GM06990 (cell line): ENCODE data around the gene NOLC1.
A peak's percentile ranks its signal among the peaks of the same experiment; 100 is the strongest.

Experiments used
- DNase-seq: peaks from one replicate; pipeline ENCODE4 v3.0.0-alpha.2; 2011; ENCODE audit not compliant: insufficient read length; ENCODE audit errors: extremely low read depth
- H3K27me3 ChIP-seq: replicated peaks from 2 replicates; pipeline ENCODE4 v1.6.0; 2011; ENCODE audit warnings: low read length; ENCODE audit not compliant: control insufficient read depth, insufficient read depth
- H3K36me3 ChIP-seq: 2 replicates; pipeline ENCODE4 v1.5.1; 2011; ENCODE audit warnings: low read length; ENCODE audit not compliant: control insufficient read depth, insufficient read depth
- H3K4me3 ChIP-seq: replicated peaks from 2 replicates; pipeline ENCODE4 v1.5.1; 2011; ENCODE audit warnings: low read depth, mild to moderate bottlenecking, control low read depth, low read length
- CTCF ChIP-seq: IDR thresholded peaks from 2 replicates; pipeline ENCODE4 v1.5.1; 2011; ENCODE audit warnings: low read length, control low read depth, mild to moderate bottlenecking, inconsistent platforms; ENCODE audit not compliant: insufficient read depth, poor library complexity, severe bottlenecking

NOLC1 gene

GRCh38 chr10:102120991-102121738, 31.0 kb upstream of the NOLC1 start:
- no peak for TF ChIP-seq CTCF
- no peaks in the 10 kb centered on the region; the same call in 1 of the 2 replicates for H3K36me3 ChIP-seq
- DNase-seq = no peak
- no peaks in the 10 kb centered on the region for H3K27me3 ChIP-seq
- H3K4me3 ChIP-seq = peak overlapping the region; percentile 93

GRCh38 chr10:102121739-102122372, 30.3 kb upstream of the NOLC1 start:
- H3K27me3 ChIP-seq = no peaks in the 10 kb centered on the region
- no peak for TF ChIP-seq CTCF
- no peak for DNase-seq
- H3K4me3 ChIP-seq = no peak overlapping the region
- H3K36me3 ChIP-seq = no peaks in the 10 kb centered on the region; the same call in 1 of the 2 replicates

GRCh38 chr10:102122450-102122849, 29.7 kb upstream of the NOLC1 start:
- Histone ChIP-seq H3K4me3 (no peak overlapping the region), H3K27me3 (no peaks in the 10 kb centered on the region), H3K36me3 (no peaks in the 10 kb centered on the region)
- no peak for TF ChIP-seq CTCF
- DNase-seq = no peak

- no peaks in the 10 kb centered on the region for H3K36me3 ChIP-seq
- TF ChIP-seq CTCF = no peak
- no peak overlapping the region for H3K4me3 ChIP-seq
- no peak for DNase-seq
- H3K27me3 ChIP-seq = no peaks in the 10 kb centered on the region
Observed at GRCh38 chr10:102123223-102123622, 29.0 kb upstream of the NOLC1 start.

- DNase-seq = no peak
- no peak for TF ChIP-seq CTCF
- Histone ChIP-seq H3K4me3 (no peak overlapping the region), H3K36me3 (no peaks in the 10 kb centered on the region), H3K27me3 (no peaks in the 10 kb centered on the region)
Observed at GRCh38 chr10:102131286-102132170, 20.7 kb upstream of the NOLC1 start.
